ENCODE measurements around the gene SYT10.

SYT10 gene

GRCh38 chr12:33439587-33440011, at the start of gene SYT10:
Gene SYT10, minus strand, starts transcription at chr12:33439819. Its CDS starts 297 bp downstream, at chr12:33439522.
- Mint-ChIP-seq H3K27me3 (peaks cover 41% of the 10 kb centered on the region), H3K27ac (no peak within 1 kb of the TSS), H3K36me3 (no peaks in the 10 kb centered on the region), H3K4me1 (no peaks in the 10 kb centered on the region), H3K9me3 (peaks cover 9% of the 10 kb centered on the region), H3K4me3 (peak within 1 kb of the TSS; percentile 34)
- ATAC-seq, result no peak

GRCh38 chr12:33488036-33488435, 48.4 kb upstream of the SYT10 start:
- Mint-ChIP-seq H3K27me3 (no peaks in the 10 kb centered on the region), H3K4me1 (no peaks in the 10 kb centered on the region)

GRCh38 chr12:33486058-33486457, 46.4 kb upstream of the SYT10 start:
- H3K27ac Mint-ChIP-seq, result no peak overlapping the region
- no peaks in the 10 kb centered on the region for H3K36me3 Mint-ChIP-seq
- peaks cover 7% of the 10 kb centered on the region for H3K9me3 Mint-ChIP-seq
- H3K27me3 Mint-ChIP-seq, result no peaks in the 10 kb centered on the region
- no peak for ATAC-seq
- no peak overlapping the region for H3K4me3 Mint-ChIP-seq
- H3K4me1 Mint-ChIP-seq, result no peaks in the 10 kb centered on the region

More at GRCh38 chr12:33488036-33488435, 48.4 kb upstream of the SYT10 start:
- H3K36me3 Mint-ChIP-seq, result no peaks in the 10 kb centered on the region
- no peak overlapping the region for H3K4me3 Mint-ChIP-seq
- H3K27ac Mint-ChIP-seq, result no peak overlapping the region
- peaks cover 9% of the 10 kb centered on the region for H3K9me3 Mint-ChIP-seq
- no peak for ATAC-seq

GRCh38 chr12:33484161-33484560, 44.5 kb upstream of the SYT10 start:
- no peak for ATAC-seq
- Mint-ChIP-seq H3K36me3 (no peaks in the 10 kb centered on the region), H3K4me1 (no peaks in the 10 kb centered on the region), H3K27ac (no peak overlapping the region), H3K9me3 (peaks cover 7% of the 10 kb centered on the region), H3K27me3 (no peaks in the 10 kb centered on the region), H3K4me3 (no peak overlapping the region)

GRCh38 chr12:33480366-33480765, 40.7 kb upstream of the SYT10 start:
- ATAC-seq, result no peak
- Mint-ChIP-seq H3K36me3 (no peaks in the 10 kb centered on the region), H3K27me3 (no peaks in the 10 kb centered on the region), H3K27ac (no peak overlapping the region), H3K4me1 (no peaks in the 10 kb centered on the region), H3K9me3 (peaks cover 7% of the 10 kb centered on the region), H3K4me3 (no peak overlapping the region)

GRCh38 chr12:33476058-33476457, 36.4 kb upstream of the SYT10 start:
- no peak for ATAC-seq
- H3K4me3 Mint-ChIP-seq, result no peak overlapping the region
- H3K36me3 Mint-ChIP-seq, result no peaks in the 10 kb centered on the region
- H3K27ac Mint-ChIP-seq, result no peak overlapping the region
- H3K9me3 Mint-ChIP-seq, result no peaks in the 10 kb centered on the region
- H3K27me3 Mint-ChIP-seq, result no peaks in the 10 kb centered on the region
- no peaks in the 10 kb centered on the region for H3K4me1 Mint-ChIP-seq

GRCh38 chr12:33472299-33472698, 32.7 kb upstream of the SYT10 start:
- H3K36me3 Mint-ChIP-seq, result no peaks in the 10 kb centered on the region
- no peaks in the 10 kb centered on the region for H3K27me3 Mint-ChIP-seq
- no peaks in the 10 kb centered on the region for H3K4me1 Mint-ChIP-seq
- no peak for ATAC-seq
- peaks cover 2% of the 10 kb centered on the region for H3K9me3 Mint-ChIP-seq
- no peak overlapping the region for H3K4me3 Mint-ChIP-seq
- H3K27ac Mint-ChIP-seq, result no peak overlapping the region

- H3K9me3 Mint-ChIP-seq, result peaks cover 12% of the 10 kb centered on the region
- no peak overlapping the region for H3K4me3 Mint-ChIP-seq
- ATAC-seq, result no peak
- H3K36me3 Mint-ChIP-seq, result no peaks in the 10 kb centered on the region
- H3K27me3 Mint-ChIP-seq, result no peaks in the 10 kb centered on the region
- H3K4me1 Mint-ChIP-seq, result no peaks in the 10 kb centered on the region
- no peak overlapping the region for H3K27ac Mint-ChIP-seq
Observed at GRCh38 chr12:33455096-33455495, 15.5 kb upstream of the SYT10 start.

GRCh38 chr12:33450480-33450879, 10.9 kb upstream of the SYT10 start:
- Mint-ChIP-seq H3K27me3 (no peaks in the 10 kb centered on the region), H3K4me1 (no peaks in the 10 kb centered on the region), H3K36me3 (no peaks in the 10 kb centered on the region), H3K27ac (no peak overlapping the region), H3K9me3 (peaks cover 6% of the 10 kb centered on the region), H3K4me3 (no peak overlapping the region)
- ATAC-seq, result no peak

GRCh38 chr12:33440477-33440876, 858 bp upstream of the SYT10 start:
- H3K9me3 Mint-ChIP-seq, result peaks cover 9% of the 10 kb centered on the region
- ATAC-seq, result no peak
- no peak overlapping the region for H3K27ac Mint-ChIP-seq
- H3K27me3 Mint-ChIP-seq, result peaks cover 41% of the 10 kb centered on the region
- H3K4me1 Mint-ChIP-seq, result no peaks in the 10 kb centered on the region
- H3K4me3 Mint-ChIP-seq, result no peak overlapping the region
- H3K36me3 Mint-ChIP-seq, result no peaks in the 10 kb centered on the region

GRCh38 chr12:33438851-33439586, 600 bp downstream of the SYT10 start:
- Mint-ChIP-seq H3K27ac (no peak overlapping the region), H3K36me3 (no peaks in the 10 kb centered on the region), H3K4me3 (peak overlapping the region; percentile 34), H3K27me3 (peaks cover 41% of the 10 kb centered on the region), H3K4me1 (no peaks in the 10 kb centered on the region), H3K9me3 (peaks cover 6% of the 10 kb centered on the region)
- no peak for ATAC-seq

- no peaks in the 10 kb centered on the region for H3K36me3 Mint-ChIP-seq
- peaks cover 3% of the 10 kb centered on the region for H3K9me3 Mint-ChIP-seq
- no peak for ATAC-seq
- no peak overlapping the region for H3K4me3 Mint-ChIP-seq
- H3K27me3 Mint-ChIP-seq, result peaks cover 35% of the 10 kb centered on the region
- H3K4me1 Mint-ChIP-seq, result no peaks in the 10 kb centered on the region
- no peak overlapping the region for H3K27ac Mint-ChIP-seq
Observed at GRCh38 chr12:33438025-33438772, 1.4 kb downstream of the SYT10 start.

GRCh38 chr12:33437598-33437997, 2.0 kb downstream of the SYT10 start:
- no peaks in the 10 kb centered on the region for H3K4me1 Mint-ChIP-seq
- peaks cover 30% of the 10 kb centered on the region for H3K27me3 Mint-ChIP-seq
- no peaks in the 10 kb centered on the region for H3K9me3 Mint-ChIP-seq
- no peak overlapping the region for H3K4me3 Mint-ChIP-seq
- no peak overlapping the region for H3K27ac Mint-ChIP-seq
- no peaks in the 10 kb centered on the region for H3K36me3 Mint-ChIP-seq
- ATAC-seq, result no peak

- Mint-ChIP-seq H3K36me3 (no peaks in the 10 kb centered on the region), H3K27ac (no peak overlapping the region), H3K9me3 (peaks cover 5% of the 10 kb centered on the region), H3K27me3 (peaks cover 5% of the 10 kb centered on the region), H3K4me1 (no peaks in the 10 kb centered on the region), H3K4me3 (no peak overlapping the region)
- no peak for ATAC-seq
Observed at GRCh38 chr12:33432992-33433391, 6.6 kb downstream of the SYT10 start.

GRCh38 chr12:33431648-33432047, 8.0 kb downstream of the SYT10 start:
- ATAC-seq, result no peak
- Mint-ChIP-seq H3K4me3 (no peak overlapping the region), H3K4me1 (no peaks in the 10 kb centered on the region), H3K9me3 (peaks cover 5% of the 10 kb centered on the region), H3K36me3 (no peaks in the 10 kb centered on the region), H3K27me3 (no peaks in the 10 kb centered on the region), H3K27ac (no peak overlapping the region)

- ATAC-seq, result no peak
- Mint-ChIP-seq H3K27me3 (no peaks in the 10 kb centered on the region), H3K36me3 (no peaks in the 10 kb centered on the region), H3K27ac (no peak overlapping the region), H3K4me1 (no peaks in the 10 kb centered on the region), H3K9me3 (peaks cover 5% of the 10 kb centered on the region), H3K4me3 (no peak overlapping the region)
Observed at GRCh38 chr12:33429468-33429867, 10.2 kb downstream of the SYT10 start.
